GM19238 (cell line): ENCODE results near the gene METRNL.

Experiments used
- DNase-seq: peaks from one replicate; pipeline ENCODE4 v3.0.0; 2011; ENCODE audit warnings: low spot score; ENCODE audit not compliant: insufficient read length

The METRNL gene

DNA sequence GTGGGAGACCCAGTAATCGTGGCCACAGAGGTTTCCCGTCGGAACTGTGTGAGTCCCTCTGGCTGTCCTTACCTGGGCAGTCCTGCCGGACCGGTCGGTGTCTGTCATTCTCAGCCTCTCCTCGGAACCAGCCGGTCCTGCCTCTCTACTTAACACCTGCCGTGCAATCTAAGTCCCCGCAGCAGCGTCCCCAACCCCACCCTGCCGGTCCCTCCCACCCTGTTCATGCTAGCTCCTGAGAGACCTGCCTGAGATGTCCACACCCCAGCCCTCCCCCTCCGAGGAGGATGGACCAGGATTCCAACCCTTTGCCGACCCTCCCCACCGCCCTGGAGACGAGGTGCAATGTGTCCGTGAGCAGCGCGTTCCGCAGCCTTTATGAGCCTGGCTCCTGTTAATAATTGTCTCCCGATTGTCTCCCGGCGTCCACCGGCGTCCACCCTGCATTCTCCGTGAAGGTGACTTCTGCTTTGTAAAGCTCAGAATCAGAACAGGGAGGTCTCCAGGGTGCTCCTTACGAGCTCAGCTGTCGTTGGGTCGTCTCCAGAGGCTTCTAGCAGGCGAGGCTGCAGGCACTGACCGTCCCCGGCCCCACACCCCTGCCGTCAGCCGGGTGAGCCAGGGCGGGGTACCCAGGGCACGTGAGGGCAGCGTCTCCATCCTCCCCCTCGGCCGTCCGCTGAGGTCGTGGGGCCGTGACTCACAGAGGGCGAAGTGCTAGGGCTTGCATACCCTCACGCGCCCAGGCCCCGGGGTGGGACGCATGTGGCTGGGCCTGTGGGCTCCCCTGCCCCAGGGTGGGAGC, 10.1 kb downstream of the METRNL start:
- no peak for DNase-seq

DNA sequence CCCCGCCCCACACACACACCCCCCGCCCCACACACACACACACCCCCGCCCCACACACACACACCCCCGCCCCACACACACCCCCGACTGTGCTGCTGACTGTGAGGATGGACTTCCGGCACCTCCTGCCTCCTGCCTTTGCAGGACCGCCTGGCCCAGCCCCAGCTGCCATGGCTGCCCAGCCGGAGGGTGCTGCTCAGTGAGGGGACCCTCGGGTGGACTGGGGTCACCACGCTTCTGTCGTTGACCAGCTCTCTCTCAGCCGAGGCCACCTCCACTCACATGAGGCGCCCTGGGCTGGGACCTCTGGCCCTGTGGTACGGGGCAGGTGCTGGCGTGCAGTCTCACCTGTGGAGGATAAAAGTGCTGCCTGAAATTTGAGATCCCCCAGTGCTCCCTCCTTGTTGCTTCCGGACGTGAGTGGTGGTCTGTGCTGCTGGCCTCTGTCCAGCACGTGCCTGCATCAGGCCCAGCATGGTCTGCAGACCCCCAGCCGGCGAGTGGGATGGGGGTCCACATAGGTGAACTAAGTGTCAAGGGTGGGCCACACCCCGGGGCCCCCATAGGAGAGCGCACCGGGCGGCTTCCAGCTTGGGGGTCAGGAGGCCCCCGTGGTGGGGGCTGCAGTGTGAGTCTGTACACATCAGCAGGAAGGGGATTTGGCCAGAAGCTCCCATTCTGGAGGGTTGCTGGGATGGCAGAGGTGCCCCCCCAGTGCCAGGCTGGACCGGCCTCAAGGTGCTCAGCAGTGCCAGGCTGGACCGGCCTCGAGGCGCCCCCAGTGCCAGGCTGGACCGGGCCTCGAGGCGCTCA, 11.2 kb downstream of the METRNL start:
- no peak for DNase-seq

DNA sequence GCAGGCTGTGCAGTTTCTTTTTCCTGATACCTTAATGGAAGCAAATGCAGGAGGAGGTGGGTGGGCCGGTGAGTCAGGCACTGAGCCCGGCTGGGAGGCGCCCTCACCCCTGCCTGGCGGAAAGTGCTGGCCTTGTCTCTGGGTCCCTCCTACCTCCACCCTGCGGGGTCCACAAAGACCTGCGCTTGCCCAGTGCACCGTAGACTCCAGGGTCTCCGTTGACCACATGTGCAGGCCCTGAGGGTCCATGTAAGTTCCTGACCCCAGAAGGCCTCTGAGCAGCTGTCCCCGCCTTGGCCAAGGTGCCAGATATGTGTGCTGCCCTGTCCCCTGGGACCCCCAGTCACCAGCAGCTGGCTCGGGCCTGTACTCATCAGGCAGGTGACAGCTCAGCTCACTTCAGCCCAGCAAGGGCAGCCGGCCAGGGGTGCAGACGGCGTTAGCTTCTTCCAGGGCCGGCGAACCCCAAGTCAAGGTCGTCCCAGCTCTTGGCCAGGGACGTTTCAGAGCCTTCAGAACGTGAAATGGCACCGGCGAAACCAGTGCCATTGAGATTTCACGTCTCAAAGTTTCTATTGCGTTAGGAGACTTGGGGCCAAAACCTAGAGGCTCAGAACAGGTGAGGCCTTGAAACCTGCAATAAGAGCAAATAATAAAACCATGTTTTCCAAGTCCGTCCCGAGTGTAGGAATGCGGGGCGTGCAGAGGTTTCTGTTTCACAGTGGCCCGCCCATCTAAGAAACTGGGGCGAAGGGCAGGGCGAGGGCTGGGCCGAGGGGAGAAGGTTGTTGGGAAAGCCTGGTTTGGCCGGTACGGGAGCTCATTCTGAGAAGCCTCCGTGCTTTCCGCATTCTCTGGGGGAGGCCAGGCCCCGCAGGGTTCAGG, 12.1 kb downstream of the METRNL start:
- no peak for DNase-seq

DNA sequence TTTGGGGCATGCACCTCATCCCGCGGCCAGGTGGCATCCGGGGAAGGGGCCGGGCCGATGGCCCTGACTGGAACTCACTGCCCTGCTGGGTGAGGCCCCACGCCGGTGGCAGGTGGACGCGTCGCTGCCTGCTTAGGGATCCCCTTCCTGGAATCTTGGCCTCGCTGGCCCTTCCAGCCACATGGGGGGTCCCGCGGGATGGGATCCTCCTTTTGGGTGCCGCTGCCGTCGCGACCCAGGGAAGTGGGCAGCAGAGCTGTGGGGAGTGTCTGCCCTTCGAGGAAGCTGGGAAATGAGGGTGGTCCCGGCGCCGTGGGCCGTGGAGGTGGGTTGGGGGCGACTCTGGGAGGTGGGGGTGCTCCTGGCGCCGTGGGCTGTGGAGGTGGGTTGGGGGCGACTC, 12.8 kb downstream of the METRNL start:
- DNase-seq = no peak

DNA sequence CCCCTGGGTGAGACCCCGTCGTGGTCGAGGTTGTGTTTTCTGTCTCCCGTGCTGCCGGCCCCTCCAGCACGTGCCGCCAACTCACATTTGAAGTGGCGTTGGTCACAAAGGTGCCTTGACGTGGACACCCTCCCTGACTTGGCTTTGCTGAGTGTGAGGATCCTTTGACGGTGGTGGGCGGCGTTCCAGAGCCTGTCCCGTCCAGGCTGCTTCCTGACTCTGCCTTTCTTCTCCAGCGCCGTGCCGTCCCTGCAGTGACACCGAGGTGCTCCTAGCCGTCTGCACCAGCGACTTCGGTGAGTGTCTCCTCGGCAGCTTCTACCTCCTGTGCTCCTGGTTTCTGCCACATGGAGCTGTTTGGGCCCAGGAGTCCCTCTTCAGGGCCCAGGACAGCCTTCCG, 13.5 kb downstream of the METRNL start:
- DNase-seq = no peak

DNA sequence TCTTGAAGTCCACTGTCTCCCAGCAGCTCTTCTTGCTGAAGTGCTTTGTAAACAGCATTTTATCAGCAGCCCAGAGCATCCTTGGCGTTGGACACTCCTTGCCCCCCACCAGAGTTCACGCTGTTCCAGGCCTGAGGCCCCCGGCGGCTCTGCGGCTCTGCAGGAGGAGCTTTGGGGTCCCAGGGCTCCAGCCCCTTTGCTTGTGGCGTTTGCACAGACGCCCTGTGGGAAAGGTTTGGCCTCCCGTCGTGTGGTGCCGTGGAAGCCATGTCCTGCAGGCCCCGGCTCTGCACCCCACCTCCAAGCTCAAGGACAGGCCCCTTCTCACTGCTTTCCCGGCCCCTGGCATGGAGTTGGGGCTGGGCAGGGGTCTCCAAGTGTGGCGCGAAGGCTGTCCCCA, 14.1 kb downstream of the METRNL start:
- DNase-seq = no peak

DNA sequence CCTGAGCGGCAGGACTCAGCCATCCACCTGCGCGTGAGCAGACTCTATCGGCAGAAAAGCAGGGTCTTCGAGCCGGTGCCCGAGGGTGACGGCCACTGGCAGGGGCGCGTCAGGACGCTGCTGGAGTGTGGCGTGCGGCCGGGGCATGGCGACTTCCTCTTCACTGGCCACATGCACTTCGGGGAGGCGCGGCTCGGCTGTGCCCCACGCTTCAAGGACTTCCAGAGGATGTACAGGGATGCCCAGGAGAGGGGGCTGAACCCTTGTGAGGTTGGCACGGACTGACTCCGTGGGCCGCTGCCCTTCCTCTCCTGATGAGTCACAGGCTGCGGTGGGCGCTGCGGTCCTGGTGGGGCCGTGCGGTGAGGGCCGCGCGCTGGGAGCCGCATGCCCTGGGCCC, 14.9 kb downstream of the METRNL start:
- DNase-seq = no peak

DNA sequence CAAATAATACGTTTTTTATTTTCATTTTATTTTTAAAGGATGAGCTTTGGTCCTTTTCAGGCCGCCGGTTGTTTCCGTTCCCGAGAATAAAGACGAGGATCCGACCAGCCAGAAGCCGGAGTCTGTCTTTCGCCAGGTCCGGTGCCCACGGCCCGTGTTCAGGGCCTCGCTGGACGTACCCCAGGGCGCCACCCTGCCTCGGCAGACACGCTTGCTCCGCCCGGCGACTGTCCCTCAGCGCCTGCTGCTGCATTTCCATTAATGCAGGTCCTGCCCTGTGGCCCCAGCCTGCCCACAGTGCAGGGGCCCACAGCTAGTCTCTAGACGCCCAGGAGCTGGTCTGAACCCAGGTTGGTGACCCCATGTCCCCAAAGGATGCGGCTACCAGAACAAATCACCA, 15.6 kb downstream of the METRNL start:
- no peak for DNase-seq

DNA sequence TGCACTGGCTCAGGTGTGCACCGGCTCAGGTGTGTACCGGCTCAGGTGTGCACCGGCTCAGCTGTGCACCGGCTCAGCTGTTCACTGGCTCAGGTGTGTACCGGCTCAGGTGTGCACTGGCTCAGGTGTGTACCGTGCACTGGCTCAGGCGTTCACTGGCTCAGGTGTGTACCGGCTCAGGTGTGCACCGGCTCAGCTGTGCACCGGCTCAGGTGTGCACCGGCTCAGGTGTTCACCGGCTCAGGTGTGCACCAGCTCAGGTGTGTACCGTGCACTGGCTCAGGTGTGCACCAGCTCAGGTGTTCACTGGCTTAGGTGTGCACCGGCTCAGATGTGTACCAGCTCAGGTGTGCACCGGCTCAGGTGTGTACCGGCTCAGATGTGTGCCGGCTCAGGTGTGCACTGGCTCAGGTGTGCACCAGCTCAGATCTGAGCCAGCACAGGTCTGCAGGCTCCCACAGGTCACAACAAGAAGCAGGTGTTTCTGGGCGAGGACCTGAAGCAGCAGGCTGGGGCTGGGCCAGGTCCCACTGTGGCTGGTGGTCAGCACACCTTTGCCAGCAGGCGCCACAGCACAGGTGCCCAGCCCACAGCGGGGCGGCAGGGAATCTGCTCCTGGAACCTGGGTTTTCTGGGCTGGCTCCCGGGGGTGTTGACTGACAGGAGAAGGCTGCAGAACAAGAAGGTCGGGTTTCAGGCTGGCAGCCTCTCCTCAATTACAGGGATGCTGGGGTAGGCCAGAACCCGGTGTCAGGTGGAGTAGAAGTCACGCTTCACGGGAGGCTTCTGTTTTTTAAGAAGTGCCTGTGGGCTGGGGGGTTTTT, 17.2 kb downstream of the METRNL start:
- no peak for DNase-seq

DNA sequence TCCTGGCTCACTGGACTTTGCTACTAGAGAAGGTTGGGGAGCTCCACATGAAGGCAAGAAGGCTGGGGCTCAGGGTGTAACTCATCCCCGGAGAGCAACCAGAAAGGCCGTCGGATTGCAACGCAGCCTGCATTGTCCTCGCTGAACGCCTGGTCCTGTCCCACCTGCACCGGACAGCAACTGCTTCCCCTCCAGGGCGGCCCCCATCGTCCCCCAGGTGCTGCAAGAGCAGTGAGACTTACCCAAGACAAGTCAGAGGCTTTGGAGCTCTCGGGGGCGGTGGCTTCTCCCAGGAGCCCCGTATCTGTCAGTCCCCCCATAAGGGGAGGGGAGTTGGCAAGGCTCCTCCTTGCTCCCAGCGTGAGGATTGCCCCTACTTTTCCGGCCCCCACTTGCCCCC, 18.4 kb downstream of the METRNL start:
- no peak for DNase-seq

DNA sequence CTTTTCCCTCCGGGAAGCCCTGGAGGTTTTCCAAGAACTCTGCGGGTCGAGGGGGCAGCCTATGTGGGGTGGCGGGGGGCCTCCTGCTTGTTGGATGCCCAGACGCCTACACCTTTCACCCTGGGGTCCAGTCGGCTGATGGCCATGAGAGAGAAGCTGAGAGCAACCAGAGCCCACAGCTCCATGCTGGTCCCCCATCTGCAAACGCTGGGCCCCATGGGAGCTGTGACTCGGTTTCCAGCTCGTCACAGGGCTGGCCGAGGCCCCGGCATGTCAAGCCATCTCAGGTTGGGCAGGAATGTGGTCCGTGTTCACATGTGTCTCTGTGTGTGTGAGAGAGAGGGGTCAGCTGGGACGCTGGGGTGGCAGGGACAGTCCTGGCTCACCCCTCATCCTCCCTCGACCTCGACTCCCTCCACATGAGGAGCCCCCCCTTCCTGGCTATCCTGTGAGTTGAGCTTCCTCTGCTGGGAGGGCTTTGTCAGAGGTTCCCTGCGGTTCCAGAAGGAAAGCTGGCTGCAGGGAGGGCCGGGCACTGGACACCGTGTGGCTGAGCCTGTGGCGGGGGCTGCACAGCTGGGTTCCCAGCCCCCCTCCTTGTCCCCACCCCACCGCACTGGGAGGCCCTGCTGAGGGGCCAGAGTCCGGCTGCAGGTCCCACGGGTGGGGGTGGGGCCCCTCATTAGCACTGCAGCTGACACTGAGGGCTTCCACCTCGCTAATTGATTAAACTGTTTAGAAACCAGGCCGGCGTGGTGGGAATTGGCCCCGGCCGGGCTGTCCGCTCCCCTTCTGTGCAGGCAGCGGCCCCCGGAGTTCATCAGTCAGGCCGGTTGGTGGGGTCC, 19.1 kb downstream of the METRNL start:
- DNase-seq = no peak

DNA sequence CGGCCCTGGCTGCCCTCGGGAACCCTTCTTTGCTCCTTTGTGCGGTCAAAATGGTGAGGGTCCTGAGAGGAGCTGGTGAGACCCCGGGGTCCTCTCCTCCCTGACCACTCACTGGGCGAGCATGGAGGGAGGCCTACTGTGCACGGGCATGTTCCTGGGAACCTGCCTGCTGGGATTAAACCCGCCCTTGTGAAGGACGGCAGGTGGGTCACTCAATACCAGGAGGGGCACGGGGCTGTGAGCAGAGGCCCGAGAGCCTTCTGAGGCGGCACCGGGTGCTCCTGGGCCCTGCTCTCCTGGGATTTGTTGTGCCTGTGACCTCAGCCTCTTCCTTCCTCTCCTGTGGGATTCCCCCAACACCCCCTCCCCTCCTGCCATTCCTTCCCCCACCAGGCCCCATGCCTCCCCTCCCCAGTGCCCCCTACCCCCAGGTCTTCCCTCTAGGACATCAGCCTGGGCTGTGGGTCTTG, 19.7 kb downstream of the METRNL start:
- no peak for DNase-seq

DNA sequence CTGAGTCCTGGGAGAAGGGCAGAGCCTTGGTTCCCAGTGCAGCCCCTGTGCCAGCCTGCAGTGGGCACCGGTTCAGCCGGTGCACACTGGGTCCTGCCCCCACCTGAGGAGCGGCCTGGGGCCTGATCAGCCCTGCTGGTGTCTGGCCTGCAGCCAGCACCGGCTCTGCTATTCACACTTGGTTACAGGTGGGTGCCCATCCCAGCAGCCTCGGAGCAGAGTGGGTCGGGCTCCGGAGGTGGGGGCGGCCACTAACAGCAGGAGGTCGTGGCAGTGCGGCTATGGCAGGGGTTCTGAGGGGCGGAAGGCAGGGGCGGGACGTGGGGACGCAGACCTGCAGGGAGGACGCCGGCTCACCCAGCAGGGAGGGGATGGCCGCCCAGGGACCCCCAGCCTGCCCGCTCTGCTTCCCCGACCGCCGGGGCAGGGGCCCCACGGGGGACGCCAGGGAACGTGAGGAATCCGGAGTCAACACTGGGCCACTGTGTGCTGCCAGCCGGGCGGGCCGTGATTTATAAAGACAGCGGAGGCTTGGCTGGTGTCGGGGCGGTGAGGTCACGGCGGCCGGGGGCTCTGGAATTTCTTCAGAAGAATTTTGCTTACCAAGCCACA, 20.3 kb downstream of the METRNL start:
- no peak for DNase-seq

DNA sequence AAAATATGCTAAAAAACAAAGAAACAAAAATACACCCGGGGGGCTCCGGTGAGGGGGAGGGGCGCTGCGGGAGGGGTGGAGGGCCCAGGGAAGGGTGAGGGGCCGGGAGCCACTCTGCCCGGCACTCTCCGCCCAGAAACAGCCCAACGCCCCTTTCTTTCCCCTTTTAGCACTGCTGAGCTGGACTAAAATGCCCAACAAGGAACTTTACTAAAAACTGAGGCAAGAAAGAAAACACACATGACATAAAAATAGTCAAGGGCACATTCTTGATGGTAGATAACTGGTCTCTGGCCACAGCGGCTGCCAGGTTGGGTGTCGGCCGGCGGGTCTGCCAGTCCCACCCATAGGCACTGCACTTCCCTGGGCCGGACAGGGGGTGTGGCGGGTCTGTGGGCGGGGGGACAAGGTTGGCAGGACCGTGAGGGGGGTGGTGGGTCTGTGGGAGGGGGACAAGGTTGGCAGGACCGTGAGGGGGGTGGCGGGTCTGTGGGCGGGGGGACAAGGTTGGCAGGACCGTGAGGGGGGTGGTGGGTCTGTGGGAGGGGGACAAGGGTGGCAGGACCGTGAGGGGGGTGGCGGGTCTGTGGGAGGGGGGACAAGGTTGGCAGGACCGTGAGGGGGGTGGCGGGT, 20.9 kb downstream of the METRNL start:
- no peak for DNase-seq

DNA sequence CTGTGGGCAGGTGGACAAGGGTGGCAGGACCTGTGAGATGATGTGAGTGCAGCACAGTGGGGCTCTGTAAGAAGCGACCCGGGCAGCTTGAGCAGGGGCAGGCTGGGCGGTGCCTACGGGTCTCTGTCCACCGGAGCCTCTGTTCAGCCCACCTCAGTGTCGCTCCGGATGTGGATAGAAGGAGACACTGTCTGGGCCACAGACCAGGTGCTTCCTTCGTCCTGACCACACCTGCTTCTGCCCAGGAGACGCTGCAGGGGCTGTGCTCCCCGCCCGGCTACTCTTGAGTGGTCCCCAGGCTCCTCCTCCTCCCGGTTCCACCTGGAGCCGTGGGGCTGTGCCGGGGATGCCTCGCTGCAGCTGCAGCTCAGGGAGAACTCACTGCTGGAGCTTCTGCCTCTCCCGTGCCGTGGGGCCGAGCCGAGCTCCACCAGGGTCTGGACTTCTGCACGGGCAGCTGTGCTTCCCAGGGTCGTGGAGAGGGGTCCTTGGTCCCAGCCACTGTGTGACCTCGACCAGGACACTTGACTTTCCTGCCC, 21.5 kb downstream of the METRNL start:
- DNase-seq = peak; percentile 52

DNA sequence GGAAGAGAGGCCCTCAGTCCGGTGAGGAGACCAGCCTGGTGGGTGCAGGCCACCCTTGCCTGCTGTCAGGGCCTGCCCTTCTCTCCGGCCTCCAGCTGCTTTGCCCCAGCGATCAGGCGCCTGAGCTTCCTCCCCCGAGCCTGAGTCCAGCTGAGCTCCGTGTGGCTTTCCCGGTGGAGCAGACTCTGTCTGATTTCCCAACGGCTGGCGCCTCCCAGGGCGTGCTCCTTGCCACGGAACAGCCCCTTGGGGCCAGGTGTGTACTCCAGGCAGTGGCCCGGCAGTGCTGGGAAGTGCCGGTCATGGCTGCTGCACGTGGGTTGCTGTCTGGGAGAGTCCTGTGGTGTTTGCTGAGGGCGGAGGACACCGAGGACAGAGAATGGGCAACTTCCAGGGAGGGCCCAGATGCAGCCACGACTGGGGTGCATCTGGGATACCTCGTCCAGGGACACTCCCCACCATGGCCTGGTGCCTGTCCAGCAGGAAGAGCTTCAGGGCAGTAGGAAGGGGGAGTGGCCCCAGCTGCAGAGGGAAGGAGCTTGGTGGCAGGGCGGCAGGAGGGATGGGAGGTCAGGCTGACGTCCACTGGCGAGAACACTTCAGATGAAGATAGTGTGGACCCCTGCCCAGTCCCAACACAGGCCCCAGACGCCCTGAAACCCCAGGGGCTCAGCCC, 22.5 kb downstream of the METRNL start:
- DNase-seq = no peak

DNA sequence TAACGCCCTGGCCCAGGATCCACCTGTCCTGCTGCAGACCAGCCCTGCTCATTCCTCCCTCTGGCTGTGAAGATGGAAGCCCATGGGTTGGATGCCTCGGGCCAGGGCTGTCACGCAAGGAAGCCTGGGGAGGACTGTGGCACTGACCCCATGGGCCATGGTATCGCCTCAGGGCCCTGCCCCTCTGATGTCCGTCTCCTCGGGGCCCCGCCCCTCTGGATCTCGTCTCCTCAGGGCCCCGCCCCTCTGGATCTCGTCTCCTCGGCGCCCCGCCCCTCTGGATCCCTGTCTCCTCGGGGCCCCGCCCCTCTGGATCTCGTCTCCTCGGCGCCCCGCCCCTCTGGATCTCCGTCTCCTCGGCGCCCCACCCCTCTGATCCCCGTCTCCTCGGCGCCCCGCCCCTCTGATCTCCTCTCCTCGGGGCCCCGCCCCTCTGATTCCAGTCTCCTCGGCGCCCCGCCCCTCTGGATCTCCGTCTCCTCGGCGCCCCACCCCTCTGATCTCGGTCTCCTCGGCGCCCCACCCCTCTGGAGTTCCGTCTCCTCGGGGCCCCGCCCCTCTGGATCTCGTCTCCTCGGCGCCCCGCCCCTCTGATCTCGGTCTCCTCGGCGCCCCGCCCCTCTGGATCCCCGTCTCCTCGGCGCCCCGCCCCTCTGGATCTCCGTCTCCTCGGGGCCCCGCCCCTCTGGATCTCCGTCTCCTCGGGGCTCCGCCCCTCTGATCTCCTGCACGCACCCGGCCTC, 24.0 kb downstream of the METRNL start:
- DNase-seq = no peak

DNA sequence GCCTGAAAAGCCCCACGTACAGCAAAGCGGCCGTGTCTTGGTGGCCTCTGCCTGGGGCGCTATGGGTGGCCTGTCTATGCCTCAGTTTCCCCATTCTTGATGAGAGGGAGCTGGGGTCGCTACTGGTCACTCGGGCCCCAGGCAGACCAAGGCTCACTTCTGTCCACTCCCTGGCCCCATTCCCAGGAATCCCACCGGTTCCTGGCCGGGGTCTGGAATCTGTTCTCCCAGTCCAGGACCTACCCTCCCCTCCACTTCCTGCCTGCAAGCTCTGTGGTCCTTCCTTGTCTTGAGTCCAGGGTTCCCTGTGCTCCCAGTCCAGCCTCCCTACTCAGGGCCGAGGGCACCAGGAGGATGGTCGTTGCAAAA, 24.5 kb downstream of the METRNL start:
- no peak for DNase-seq
